UCSD-AML1 (cell line): ENCODE data around the gene COPG1.
A peak's percentile ranks its signal among the peaks of the same experiment; 100 is the strongest.
"Not testable (repeated sequence)": the region's sequence is repeated elsewhere in the genome, so short reads cannot be mapped to it uniquely, and the experiment has no call there.

Source experiments
- DNase-seq: peaks from one replicate; lab custom pipeline; 2025; ENCODE audit not compliant: unreplicated experiment; lab: John Stamatoyannopoulos, UW

Gene COPG1

DNA sequence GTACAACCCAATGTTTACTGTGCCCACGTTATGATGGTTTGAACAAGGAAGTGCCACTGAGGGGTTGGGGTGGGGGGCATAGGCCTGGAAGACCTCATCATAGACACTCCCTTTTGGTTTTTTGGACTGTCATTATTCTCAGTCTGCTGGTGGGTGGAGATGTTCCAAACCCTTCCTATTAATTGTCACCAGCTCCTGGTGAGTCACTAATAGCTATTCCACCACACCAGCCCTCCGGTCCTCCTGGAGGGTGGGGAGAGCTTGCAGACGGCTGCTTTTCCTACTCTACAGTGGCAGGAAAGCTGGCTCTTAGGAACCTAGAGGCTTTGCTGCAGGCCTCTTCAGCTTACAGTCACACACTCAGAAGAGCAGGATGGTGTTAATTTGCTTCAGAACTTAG lies 9.0 kb upstream of the COPG1 start:
- no peak for DNase-seq

DNA sequence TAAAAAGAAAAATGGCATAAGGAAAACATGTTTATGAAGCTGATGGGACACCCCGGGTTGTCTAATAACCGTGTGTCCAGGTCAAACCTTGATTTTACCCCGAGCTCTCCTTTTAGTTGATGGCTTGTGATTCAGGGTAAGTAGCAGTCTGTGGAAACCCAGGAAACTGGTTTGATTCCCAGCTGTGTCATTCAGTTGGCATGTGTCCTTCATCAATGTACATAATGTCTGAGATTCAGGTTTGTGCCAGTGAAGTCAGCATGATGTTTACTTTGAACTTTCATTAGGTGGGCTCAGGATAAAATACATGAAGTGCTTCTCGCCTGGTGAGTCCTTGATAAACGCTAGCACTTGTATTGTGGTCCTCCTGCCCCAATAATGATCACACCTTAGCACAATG lies 4.3 kb upstream of the COPG1 start:
- DNase-seq = no peak

DNA sequence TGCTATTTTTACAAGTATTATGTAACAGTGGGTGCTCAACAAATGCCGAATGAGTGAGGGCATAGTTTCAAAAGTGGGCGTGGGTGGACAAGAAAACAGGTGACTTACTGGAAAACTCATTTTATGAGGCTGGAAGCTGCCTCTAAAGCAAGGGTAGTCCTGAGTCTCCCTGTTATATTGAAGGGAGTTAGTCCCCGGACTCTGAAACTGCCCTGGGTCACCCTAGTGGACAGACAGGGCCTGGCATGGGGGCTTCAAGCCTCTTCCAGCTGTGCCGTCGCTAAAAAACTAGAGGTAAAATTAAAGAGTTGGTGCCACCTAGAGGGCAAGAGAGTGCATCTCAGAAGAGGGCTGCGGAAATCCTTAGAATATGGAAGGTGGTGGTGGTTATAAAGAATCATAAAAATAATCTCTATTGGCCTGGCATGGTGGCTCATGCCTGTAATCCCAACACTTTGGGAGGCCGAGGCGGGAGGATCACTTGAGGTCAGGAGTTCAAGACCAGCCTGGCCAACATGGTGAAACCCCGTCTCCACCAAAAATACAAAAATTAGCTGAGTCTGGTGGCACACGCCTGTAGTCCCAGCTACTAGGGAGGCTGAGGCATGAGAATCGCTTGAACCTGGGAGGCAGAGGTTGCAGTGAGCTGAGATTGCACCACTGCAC lies 3.6 kb upstream of the COPG1 start:
- DNase-seq = peak; percentile 77

DNA sequence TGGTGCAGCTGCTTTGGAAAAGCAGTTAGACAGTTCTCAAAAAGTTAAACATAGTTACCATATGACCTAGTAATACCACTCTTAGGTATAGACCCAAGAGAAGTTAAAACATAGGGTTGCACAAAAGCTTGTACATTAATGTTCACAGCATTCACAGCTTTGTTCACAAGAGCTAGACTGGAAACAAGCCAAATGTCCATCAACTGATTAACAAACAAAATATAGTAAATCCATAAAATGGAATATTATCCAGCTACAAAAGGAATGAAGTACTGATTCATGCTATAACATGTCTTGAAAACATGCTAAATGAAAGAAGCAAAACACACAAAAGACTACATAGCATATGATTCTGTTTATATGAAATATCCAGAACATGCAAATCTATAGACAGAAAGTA lies 2.8 kb upstream of the COPG1 start:
- no peak for DNase-seq

DNA sequence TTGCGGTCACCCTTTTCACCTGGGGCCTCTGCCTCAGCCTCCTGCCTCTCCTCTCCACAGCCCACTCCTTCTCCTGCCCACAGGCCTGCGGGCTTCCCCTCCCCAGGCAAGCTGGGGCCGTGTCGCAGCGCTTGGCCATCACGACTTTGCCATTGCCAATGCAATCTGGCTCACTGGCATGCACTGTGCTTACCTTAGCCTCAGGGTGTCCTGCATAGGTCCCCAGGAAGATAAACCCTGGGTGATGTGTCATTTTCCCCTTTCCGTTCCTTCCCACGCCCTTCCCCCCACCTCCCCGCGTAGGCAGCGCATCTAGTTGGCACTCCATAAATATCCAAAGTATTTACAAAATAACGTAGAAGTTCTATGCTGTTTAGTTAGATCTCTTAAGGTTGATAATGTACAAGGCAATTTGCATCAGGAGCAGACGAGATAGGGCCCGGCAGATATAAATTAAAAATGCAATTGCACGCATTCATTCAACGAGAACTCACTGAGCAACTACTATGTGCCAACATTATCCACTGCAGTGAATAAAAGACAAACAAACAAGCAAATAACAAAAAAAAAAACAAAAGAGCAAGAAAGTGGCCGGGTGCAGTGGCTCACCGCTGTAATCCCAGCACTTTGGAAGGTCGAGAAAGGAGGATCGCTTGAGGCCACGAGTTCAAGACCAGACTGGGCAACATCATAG lies 973 bp upstream of the COPG1 start:
- DNase-seq = no peak

DNA sequence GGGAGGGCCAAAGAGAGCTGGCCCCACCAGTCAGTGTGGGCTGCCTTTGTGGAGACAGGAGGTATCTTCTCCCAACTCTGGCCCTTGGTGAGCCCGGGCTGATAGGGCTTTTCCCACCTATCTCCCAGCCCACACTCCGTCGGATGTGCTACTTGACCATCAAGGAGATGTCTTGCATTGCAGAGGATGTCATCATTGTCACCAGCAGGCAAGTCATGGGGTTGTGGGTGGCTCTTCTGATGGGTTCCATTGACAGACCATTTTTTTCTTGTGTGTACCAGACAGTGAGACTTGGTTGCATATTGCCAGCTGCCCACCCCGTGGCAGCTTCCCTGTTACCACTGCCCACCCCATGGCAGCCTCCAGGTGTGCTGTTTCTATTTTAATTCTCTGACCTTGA lies 3.3 kb downstream of the COPG1 start:
- no peak for DNase-seq

DNA sequence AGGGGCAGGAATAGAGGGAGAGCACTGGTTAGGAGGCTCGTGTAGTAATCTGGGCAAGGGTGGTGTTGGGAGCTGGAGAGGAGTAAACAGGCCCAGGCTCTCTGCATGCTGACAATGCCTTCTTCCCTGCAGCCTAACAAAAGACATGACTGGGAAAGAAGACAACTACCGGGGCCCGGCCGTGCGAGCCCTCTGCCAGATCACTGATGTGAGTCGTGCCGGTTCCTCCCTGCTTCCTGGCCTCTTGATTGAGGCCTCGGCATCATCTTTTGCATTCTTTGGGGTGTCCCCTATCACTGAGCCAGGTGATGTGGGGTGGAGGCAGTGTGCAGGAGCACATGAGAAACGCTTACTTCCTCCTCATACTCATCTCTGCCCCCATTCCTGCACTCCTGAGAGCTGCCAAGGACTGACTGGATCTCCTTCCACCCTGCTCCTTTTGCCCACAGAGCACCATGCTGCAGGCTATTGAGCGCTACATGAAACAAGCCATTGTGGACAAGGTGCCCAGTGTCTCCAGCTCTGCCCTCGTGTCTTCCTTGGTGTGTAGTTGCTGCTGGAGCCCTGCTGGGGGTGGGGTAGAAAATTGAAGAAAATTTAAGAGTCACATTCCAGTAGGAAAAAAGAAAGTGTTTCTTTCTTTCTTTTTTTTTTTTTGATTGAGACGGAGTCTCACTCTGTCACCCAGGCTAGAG lies 5.3 kb downstream of the COPG1 start:
- no peak for DNase-seq

DNA sequence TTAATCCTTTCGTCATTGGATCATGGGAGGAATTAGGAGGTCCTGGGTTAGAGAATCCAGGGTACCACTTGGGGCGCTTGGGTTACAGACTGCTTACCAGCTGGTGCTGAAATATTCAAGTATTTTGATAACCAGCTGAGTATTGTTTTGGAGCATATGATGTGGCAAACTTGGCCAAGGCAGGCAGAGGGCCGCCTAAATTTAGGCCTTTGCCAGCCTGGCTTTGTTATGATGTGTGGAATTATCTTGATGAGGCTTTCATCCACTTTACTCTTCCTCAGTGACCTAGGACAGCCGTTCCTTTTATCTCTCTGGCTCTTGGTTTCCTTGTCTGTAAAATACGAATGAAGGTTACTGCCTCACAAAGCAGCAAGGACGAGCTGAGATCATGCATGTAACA lies 6.9 kb downstream of the COPG1 start:
- no peak for DNase-seq

DNA sequence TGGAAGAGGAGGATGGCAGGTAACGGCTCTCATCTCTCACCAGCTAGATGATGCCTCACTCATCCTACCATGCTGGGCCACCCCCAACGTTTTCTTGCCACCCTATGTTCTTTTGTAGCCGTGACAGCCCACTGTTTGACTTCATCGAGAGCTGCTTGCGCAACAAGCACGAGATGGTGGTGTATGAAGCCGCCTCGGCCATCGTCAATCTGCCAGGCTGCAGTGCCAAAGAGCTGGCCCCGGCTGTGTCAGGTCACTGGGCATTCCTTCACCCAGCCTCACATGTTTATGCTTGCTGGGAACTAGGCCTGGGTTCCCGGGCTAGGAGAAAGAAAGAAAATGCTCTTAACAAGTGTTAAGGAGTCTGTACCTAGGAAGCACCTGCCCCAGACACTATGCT lies 8.2 kb downstream of the COPG1 start:
- no peak for DNase-seq

DNA sequence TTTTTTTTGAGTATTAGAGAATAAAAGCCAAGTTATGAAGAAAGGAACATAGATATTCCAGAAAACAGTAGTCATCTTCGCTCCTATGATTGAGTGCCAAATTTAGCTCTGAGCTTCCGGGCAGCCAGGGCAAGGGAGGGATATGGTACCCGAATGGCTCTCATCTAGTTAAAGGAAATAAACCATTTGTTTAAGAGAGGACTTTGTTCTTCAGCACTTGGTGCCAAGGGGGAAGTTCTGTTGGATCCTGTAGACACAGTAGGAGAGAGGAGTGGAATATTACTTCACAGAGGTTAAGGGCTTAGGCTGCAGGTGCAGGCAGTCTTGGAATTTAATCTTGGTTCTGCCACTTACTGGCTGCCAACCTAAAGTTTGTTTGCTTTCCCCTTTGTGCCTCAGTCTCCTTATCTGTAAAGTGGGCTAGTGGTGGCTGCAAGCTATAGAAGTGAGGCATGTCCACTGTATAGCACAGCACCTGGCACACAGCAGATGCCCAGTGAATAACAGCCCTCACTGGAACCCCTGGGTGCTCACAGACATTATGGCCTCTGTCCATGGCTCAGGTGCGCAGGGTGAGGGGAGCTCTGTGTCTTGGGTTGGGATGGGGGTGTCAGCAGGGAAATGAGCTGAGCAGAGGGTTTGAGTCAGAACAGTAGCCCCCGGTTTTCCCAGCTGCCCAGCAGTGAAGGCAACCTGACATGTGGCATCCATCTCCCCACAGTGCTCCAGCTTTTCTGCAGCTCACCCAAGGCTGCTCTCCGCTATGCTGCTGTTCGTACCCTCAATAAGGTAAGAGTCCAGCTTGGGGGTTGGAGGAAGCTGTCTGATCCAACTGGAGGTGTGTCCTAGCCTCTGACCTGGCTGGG lies 10.4 kb downstream of the COPG1 start:
- DNase-seq = no peak

DNA sequence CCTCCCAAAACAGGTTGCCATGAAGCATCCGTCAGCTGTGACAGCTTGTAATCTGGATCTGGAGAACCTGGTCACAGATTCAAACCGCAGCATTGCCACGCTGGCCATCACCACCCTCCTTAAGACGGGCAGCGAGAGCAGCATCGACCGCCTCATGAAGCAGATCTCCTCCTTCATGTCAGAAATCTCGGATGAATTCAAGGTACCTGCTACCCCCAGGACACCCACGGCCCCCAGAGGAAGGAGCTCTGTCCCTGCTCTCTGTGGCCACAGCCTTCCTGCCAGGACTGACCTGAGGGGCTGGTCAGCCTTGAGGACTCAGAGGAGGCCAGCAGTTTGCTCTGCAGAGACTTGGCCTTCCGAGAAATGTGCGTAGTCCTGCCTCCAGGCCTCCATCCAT lies 11.2 kb downstream of the COPG1 start:
- no peak for DNase-seq

DNA sequence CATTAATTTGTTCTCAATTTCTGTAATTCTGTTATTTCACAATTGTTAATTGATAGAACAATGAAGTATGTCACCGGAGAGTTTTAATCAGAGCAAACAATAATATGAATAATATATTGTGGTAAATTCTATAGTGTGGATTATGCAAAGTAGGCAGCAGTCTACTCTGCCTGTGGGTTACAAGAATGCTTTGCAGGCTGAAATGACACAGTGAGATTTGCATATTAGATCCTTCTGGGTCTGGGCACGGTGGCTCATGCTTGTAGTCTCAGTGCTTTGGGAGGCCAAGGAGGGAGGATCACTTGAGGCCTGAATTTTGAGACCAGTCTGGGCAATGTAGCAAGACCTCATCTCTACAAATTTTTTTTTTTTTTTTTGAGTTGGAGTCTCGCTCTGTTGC lies 12.5 kb downstream of the COPG1 start:
- no peak for DNase-seq

DNA sequence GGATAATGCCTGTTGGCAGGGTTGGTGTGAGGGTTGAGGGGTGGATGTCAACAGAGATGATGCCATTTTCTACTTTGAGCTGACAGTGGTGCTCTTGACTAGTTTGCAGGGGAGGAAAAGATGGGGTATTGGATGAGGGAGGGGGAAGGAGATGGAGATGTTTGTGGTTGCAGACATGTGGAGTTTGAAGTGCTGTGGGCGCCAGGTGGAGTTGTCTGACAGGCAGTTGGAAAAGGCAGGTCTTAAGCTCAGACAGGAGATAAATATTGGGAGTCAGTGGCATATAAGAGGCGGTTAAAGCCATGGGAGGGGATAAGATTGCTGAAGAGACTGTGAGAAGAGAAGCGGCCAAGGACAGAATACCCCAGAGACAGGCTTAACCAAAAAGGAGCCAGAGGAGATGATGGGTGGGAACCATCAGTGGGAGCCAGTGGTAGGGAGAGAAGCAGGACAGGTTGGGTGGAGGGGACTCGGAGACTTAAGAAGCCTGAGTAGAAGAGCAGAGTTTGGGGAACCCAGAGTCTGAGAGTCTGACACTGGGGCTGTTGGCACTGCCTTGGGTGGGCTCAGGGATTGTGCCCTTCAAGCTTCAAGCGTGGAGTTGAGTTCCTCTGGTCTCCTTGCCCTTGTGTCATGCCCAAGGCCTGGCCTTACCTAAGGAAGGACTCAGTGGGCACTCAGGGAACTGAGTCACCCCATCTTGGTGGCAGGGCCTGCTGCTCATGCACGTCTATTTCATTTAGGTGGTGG lies 13.9 kb downstream of the COPG1 start:
- no peak for DNase-seq

DNA sequence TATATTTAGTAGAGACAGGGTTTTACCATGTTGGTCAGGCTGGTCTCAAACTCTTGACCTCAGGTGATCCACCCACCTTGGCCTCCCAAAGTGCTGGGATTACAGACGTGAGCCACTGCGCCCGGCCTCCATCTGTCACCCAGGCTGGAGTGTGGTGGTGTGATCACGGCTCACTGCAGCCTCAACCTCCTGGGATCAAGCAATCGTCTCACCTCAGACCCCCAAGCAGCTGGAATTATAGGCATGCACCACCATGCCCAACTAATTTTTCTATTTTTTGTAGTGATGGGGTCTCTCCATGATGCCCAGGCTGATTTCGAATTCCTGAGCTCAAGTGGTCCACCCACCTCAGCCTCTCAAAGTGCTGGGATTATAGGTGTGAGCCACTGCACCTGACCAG lies 15.6 kb downstream of the COPG1 start:
- DNase-seq = not testable (repeated sequence)

DNA sequence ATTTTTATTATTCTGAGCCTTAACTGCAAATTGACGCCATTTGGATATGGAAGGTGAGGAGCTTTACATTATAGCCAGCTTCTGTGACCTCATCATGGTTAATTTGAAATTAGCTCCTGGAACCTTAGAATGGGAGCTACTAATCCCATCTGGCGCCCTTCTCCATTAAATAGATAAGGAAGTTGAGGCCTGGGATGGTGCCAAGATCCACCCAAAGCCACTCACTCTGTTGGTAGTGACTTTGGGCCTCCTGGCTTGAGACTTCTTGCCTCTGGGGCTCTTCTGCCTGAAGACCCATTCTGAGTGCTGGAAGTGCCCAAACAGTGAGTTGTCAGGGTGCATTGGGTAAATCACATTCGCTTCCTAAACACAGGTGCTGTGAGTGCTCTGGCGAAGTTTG lies 17.2 kb downstream of the COPG1 start:
- no peak for DNase-seq

DNA sequence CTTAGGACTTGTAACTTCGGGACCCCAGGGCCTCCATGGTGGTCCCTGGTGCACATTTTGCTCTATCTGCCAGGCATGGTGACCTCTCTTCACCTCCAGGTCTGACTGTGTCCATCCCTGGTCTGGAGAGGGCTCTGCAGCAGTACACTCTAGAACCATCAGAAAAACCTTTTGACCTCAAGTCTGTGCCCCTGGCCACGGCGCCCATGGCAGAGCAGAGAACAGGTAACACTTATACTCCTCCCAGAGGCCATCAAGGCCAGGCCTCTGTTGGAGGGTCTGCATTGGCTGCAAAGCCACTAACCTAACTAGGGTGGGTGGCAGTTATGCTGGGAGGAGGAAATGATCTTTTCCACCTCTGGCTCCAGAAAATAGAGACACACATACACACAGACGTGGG lies 19.0 kb downstream of the COPG1 start:
- DNase-seq = no peak

DNA sequence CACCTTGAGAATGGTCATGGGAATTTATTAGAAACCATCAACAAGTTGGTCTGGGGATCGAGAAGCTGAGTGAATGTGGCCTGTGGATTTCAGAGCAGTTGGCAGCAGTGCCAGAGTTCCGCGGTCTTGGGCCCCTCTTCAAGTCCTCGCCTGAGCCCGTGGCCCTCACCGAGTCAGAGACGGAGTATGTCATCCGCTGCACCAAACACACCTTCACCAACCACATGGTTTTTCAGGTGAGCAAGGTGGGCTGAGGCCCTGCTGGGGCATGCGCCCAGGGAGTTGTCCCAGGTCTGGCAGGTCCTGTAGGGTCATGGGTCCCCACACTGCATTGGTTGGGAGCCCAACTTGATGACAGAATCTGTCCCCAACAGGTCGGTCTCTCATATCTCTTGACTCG lies 22.3 kb downstream of the COPG1 start:
- DNase-seq = no peak

DNA sequence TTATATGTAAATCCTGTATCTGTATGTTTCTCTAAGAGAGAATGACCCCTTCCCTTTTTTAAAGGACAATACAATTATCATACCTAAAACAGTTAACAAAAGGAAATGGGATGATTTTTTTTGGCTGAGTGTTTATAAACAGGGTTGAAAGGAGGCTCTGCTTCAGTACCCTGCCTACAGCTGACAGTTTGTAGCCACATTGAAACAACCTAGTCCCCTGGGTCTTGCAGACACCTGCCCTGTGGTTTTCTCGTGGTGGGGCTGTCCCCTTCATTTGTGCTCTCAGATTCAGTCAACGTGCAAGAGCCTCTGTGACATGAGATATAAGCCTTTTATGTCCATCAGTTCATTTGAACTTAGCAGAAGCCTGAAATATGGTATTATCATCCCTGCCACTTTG lies 27.0 kb downstream of the COPG1 start:
- no peak for DNase-seq

DNA sequence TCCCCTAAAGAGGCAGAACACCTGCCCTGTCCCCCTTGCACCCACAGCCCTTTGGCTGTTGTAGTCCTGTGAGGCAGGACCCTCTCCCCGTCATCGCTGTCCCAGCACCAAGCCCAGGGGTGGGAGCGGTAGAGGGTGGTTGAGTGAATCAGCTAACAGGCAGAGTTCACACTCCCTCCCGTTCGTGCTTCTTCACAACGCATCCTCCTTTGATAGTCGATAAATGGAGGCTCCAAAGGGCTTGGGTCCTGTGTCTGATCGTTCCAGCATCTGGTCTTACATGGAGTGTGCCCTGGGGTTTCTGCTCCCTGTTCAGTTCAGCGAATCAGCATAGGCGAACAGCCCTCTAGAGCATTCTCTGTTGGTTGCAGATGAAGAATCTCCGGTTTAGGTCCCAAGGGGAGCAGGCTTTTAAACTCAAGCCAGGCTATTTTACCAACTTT lies 28.4 kb downstream of the COPG1 start:
- no peak for DNase-seq

DNA sequence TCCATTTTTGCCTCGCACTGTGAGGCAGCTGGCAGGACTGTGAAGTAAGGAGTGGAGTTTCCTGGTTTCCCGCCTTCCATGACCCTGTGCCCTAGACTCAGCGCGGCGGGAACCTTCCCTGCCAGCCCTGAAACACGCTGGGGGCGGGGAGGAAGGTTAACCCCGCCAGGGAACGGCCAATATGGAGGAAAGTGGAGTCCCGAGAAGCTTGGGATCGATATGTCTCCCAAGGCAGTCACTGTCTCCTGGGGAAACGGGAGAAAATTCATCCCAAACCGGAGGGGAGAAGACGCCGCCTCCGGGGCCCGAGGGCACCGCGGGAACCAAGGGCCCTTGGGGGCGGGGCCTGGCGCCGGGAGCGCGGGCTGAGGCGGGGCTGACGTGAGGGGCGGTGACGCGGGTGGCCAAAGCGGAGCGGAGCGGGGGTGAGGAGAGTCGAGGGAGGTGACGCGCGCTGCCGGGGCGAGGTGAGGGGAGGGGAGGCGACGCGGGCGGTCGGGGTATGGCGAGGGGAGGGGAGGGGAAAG lies 29.1 kb downstream of the COPG1 start, which contains the start of gene HMCES:
Gene HMCES, plus strand, starts transcription at position 432 of the 527 bp plus-strand sequence. CDS start 863 bp downstream, outside the sequence.
- DNase-seq = peak; percentile 92
